ENCODE results near the gene GBP7.

Gene GBP7

DNA sequence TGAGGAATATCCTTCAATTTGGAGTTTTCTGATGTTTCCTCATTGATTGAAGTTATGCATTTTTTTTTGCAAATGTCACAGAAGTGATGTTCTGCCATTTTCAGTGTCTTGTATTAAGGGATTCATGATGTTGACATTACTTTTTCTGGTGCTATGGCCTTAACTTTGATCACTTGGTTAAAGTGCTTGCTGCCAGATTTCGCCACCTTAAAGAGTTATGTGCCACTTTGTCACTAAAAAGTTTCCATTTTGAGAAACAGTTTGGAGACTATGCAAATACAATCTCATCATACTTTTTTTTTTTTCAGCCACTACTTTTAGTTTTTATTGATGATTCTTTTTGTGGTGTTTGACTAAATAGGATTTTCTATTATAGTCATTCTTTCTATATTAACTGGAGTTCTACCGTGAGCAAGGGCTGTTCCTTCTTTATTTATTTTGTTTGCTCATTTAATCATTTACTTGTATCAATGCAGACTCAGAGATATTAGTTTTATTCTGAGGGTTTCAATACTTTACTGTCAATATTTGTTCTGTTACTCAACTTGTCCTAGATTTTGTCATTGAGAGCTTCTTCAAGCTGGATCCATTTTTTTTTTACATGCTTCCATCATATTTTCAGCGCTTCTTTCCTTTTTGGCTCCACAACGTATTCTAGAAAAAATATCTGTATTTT lies 3.2 kb downstream of the GBP7 start:
- TF ChIP-seq CSDC2 (CRISPR knock-in tag; IDR thresholded peaks at IDR 0.05) (no peak), SNAI2 (CRISPR knock-in tag; IDR thresholded peaks at IDR 0.05) (no peak), ZNF70 (CRISPR knock-in tag; IDR thresholded peaks at IDR 0.05) (no peak), OSR1 (CRISPR knock-in tag; IDR thresholded peaks at IDR 0.05) (no peak), ESRRG (CRISPR knock-in tag; IDR thresholded peaks at IDR 0.05) (no peak), POU6F1 (CRISPR knock-in tag; IDR thresholded peaks at IDR 0.05; ENCODE audit: borderline replicate concordance, low read depth) (no peak), BACH2 (CRISPR knock-in tag; IDR thresholded peaks at IDR 0.05; ENCODE audit: borderline replicate concordance) (no peak), ZFP3 (CRISPR knock-in tag; IDR thresholded peaks at IDR 0.05) (no peak), GLIS3 (CRISPR knock-in tag; IDR thresholded peaks at IDR 0.05) (no peak), PPARA (CRISPR knock-in tag; IDR thresholded peaks at IDR 0.05; ENCODE audit: borderline replicate concordance) (no peak), ZNF8 (CRISPR knock-in tag; IDR thresholded peaks at IDR 0.05) (no peak), ZC3H10 (CRISPR knock-in tag; IDR thresholded peaks at IDR 0.05) (no peak), TSHZ2 (CRISPR knock-in tag; IDR thresholded peaks at IDR 0.05) (no peak), ARNTL (CRISPR knock-in tag; IDR thresholded peaks at IDR 0.05; ENCODE audit: borderline replicate concordance, low read depth) (no peak), ISL1 (CRISPR knock-in tag; IDR thresholded peaks at IDR 0.05) (no peak), TCF4 (CRISPR knock-in tag; IDR thresholded peaks at IDR 0.05; ENCODE audit: borderline replicate concordance) (no peak), ZNF565 (CRISPR knock-in tag; conservative IDR thresholded peaks at IDR 0.05; ENCODE audit: low read depth) (no peak), TOX (CRISPR knock-in tag; IDR thresholded peaks at IDR 0.05; ENCODE audit: borderline replicate concordance) (no peak), RARB (CRISPR knock-in tag; IDR thresholded peaks at IDR 0.05) (no peak)
- TF ChIP-seq, protein P1, sequence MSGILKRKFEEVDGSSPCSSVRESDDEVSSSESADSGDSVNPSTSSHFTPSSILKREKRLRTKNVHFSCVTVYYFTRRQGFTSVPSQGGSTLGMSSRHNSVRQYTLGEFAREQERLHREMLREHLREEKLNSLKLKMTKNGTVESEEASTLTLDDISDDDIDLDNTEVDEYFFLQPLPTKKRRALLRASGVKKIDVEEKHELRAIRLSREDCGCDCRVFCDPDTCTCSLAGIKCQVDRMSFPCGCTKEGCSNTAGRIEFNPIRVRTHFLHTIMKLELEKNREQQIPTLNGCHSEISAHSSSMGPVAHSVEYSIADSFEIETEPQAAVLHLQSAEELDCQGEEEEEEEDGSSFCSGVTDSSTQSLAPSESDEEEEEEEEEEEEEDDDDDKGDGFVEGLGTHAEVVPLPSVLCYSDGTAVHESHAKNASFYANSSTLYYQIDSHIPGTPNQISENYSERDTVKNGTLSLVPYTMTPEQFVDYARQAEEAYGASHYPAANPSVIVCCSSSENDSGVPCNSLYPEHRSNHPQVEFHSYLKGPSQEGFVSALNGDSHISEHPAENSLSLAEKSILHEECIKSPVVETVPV (CRISPR knock-in tag; IDR thresholded peaks at IDR 0.05), result no peak
- no peak for ATAC-seq

DNA sequence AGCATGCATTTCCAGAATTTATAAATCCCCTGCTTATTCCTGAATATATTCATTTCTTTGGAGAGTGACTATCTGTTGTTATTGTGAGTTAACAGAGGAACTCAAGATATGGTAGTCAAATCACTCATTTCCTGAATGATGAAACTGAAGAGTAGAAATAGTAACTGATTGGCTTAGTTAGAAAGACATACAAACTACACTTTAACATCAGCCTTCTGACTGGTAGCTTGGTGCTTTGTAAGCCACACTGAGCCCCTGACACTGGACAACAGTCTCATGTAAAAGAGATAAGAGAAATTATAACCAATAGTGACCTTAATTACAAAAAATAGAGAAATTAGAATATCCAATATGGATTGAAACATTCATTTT lies 4.8 kb downstream of the GBP7 start:
- ATAC-seq, result no peak
- TF ChIP-seq ESRRG (CRISPR knock-in tag; IDR thresholded peaks at IDR 0.05) (no peak), TOX (CRISPR knock-in tag; IDR thresholded peaks at IDR 0.05; ENCODE audit: borderline replicate concordance) (no peak)
- TF ChIP-seq, protein P2, sequence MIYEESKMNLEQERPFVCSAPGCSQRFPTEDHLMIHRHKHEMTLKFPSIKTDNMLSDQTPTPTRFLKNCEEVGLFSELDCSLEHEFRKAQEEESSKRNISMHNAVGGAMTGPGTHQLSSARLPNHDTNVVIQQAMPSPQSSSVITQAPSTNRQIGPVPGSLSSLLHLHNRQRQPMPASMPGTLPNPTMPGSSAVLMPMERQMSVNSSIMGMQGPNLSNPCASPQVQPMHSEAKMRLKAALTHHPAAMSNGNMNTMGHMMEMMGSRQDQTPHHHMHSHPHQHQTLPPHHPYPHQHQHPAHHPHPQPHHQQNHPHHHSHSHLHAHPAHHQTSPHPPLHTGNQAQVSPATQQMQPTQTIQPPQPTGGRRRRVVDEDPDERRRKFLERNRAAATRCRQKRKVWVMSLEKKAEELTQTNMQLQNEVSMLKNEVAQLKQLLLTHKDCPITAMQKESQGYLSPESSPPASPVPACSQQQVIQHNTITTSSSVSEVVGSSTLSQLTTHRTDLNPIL (CRISPR knock-in tag; IDR thresholded peaks at IDR 0.05; ENCODE audit: low read depth), result no peak

DNA sequence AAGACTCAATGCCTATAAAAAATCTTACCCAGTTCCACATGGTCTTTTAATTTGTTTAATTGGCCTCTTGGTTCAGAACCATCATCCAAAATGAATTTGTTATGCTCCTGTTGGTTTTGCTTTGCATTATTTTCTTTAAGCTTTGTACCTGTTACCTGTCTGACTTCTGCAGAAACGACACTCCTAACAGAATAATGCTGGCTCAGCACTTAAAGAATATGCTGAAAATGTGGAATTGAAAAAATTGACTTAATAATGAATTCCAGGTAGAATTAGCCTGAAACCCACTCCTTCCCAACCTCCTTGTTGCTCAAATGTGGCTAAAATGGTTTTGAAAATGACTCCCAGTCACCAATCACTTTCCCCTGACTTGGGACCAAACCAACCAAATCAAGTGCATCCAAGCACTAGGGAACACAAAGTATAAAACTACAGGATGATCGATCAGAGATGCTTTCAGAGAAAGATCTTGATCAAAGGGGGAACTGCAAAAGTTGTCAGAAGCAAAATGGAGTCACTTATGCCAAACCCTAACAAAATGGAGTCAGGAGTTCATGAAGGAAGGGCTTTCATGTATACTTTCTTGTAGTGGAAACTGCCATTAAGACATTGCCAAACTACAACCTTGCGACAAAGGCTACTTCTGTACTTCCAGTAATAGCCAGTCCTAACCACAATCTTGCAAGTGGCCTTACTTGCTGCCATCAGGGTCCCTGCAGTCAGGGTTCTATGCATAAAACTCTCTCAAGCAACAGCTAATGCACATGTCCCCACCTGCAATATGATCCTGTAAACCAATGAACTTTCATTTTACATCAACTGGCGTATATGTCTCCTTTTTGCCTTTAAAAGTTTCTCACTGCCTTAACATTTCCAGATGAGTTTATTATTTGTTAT lies 5.4 kb downstream of the GBP7 start:
- no peak for TF ChIP-seq GLIS3 (CRISPR knock-in tag; IDR thresholded peaks at IDR 0.05)
- TF ChIP-seq OSR1 (CRISPR knock-in tag; IDR thresholded peaks at IDR 0.05), result no peak
- no peak for TF ChIP-seq ZFP30 (CRISPR knock-in tag; IDR thresholded peaks at IDR 0.05)
- no peak for TF ChIP-seq SNAI2 (CRISPR knock-in tag; IDR thresholded peaks at IDR 0.05)
- TF ChIP-seq, protein P2 (CRISPR knock-in tag; IDR thresholded peaks at IDR 0.05; ENCODE audit: low read depth), result no peak
- no peak for TF ChIP-seq TOX (CRISPR knock-in tag; IDR thresholded peaks at IDR 0.05; ENCODE audit: borderline replicate concordance)
- TF ChIP-seq CSDC2 (CRISPR knock-in tag; IDR thresholded peaks at IDR 0.05), result no peak
- no peak for TF ChIP-seq ESRRG (CRISPR knock-in tag; IDR thresholded peaks at IDR 0.05)
- TF ChIP-seq, protein P1 (CRISPR knock-in tag; IDR thresholded peaks at IDR 0.05), result no peak
- ATAC-seq, result no peak

Measured in SK-N-SH treated with all-trans-retinoic acid at 6 μM for 48 hours (cell line).